Frontal cortex (tissue), 4 donors: ENCODE measurements around the gene ZBTB7C. TPM values are rescaled to one million over a fixed set of nuclear protein-coding genes. Genes with fewer than 3 reads are reported as not detected.

ENCODE experiments used
- DNase-seq, 2 donors: peaks; one replicate each; pipeline ENCODE4 v3.0.0; 2012; ENCODE audit warnings: low spot score in 2 of 2
- FAIRE-seq: peaks from 2 replicates; lab custom pipeline; 2012; peaks lifted over from hg19 to GRCh38; lab: Jason Lieb, UNC
- total RNA-seq: library from RNA; depleted of rRNA; stranded (reverse); fragments of >200 nt; gene quantifications from one replicate; pipeline ENCODE4 v1.2.3, GENCODE V29; 2014
- donor health status: control.
- donor health status: control.
- donor health status: control.

Gene ZBTB7C
- total RNA-seq, 1 donor from 2014 or later = 1.6 TPM

GRCh38 chr18:48333563-48333962 lies 75.6 kb downstream of the ZBTB7C start:
- FAIRE-seq (no peak), DNase-seq (no peak)

GRCh38 chr18:48330016-48330991 lies 78.9 kb downstream of the ZBTB7C start:
- no peak for DNase-seq
- FAIRE-seq = no peak

- FAIRE-seq (no peak), DNase-seq (no peak)
These were observed 80.5 kb downstream of the ZBTB7C start for GRCh38 chr18:48328473-48329210.

- DNase-seq = no peak
- no peak for FAIRE-seq
These were observed 82.1 kb downstream of the ZBTB7C start for GRCh38 chr18:48326901-48327675.

- no peak for FAIRE-seq
- no peak for DNase-seq
These were observed 84.0 kb downstream of the ZBTB7C start for GRCh38 chr18:48325115-48325665.

GRCh38 chr18:48324651-48325050 lies 84.5 kb downstream of the ZBTB7C start:
- FAIRE-seq (no peak), DNase-seq (no peak)

- FAIRE-seq = no peak
- DNase-seq = no peak
These were observed 86.0 kb downstream of the ZBTB7C start for GRCh38 chr18:48323151-48323550.

GRCh38 chr18:48321536-48321935 lies 87.6 kb downstream of the ZBTB7C start:
- no peak for DNase-seq
- FAIRE-seq = no peak

GRCh38 chr18:48321121-48321520 lies 88.1 kb downstream of the ZBTB7C start:
- FAIRE-seq (no peak), DNase-seq (no peak)

GRCh38 chr18:48320639-48320945 lies 88.6 kb downstream of the ZBTB7C start:
- no peak for DNase-seq
- FAIRE-seq = no peak

- FAIRE-seq (no peak), DNase-seq (no peak)
These were observed 89.2 kb downstream of the ZBTB7C start for GRCh38 chr18:48319801-48320638.

GRCh38 chr18:48318436-48318835 lies 90.7 kb downstream of the ZBTB7C start:
- DNase-seq = no peak
- FAIRE-seq = no peak

- DNase-seq (no peak), FAIRE-seq (no peak)
These were observed 91.3 kb downstream of the ZBTB7C start for GRCh38 chr18:48317781-48318381.

GRCh38 chr18:48316177-48316576 lies 93.0 kb downstream of the ZBTB7C start:
- FAIRE-seq (no peak), DNase-seq (no peak)

GRCh38 chr18:48314690-48315089 lies 94.5 kb downstream of the ZBTB7C start:
- DNase-seq (no peak), FAIRE-seq (no peak)

- no peak for FAIRE-seq
- DNase-seq = no peak
These were observed 95.4 kb downstream of the ZBTB7C start for GRCh38 chr18:48313792-48314191.

- FAIRE-seq (no peak), DNase-seq (no peak)
These were observed 97.1 kb downstream of the ZBTB7C start for GRCh38 chr18:48312066-48312465.

GRCh38 chr18:48310999-48311398 lies 98.2 kb downstream of the ZBTB7C start:
- FAIRE-seq (no peak), DNase-seq (no peak)

- DNase-seq (no peak), FAIRE-seq (no peak)
These were observed 98.8 kb downstream of the ZBTB7C start for GRCh38 chr18:48310353-48310752.
